PC-9 (cell line): ENCODE measurements around the gene R3HDM1.
"Not testable (repeated sequence)": the region's sequence is repeated elsewhere in the genome, so short reads cannot be mapped to it uniquely, and the experiment has no call there.

Experiments used
- CTCF ChIP-seq: fragments of 200-600 bp; sonication (generic); conservative IDR thresholded peaks from 2 replicates; pipeline ENCODE4 v1.6.1; 2017; ENCODE audit warnings: mixed run types, antibody characterized with exemption, mild to moderate bottlenecking, moderate library complexity
- EZH2 ChIP-seq: fragments of 200-600 bp; sonication (generic); IDR thresholded peaks from 2 replicates; pipeline ENCODE4 v1.8.0; 2017; ENCODE audit warnings: antibody characterized with exemption, low read depth

- not testable (repeated sequence) for TF ChIP-seq CTCF, EZH2
Measured at GRCh38 chr2:135630034-135630433, 98.8 kb downstream of the R3HDM1 start.
